Activated gamma-delta T cell treated with anti-CD3 and anti-CD28 coated beads, Interleukin-2, amount 50 U/mL, for 16 hours (primary cell): ENCODE data around the gene CCT7.

Source experiments
- DNase-seq: peaks from one replicate; pipeline ENCODE4 v3.0.0-alpha.2; 2020; ENCODE audit warnings: low read depth

Gene CCT7

GRCh38 chr2:73268830-73269685, 35.0 kb downstream of the CCT7 start:
- DNase-seq = peak; percentile 61

GRCh38 chr2:73269686-73270465, 35.8 kb downstream of the CCT7 start:
- DNase-seq = no peak

- no peak for DNase-seq
Measured at GRCh38 chr2:73272270-73272669, 38.2 kb downstream of the CCT7 start.

- no peak for DNase-seq
Measured at GRCh38 chr2:73279852-73280251, 45.7 kb downstream of the CCT7 start.

GRCh38 chr2:73281244-73281643, 47.1 kb downstream of the CCT7 start:
- DNase-seq = no peak

GRCh38 chr2:73282924-73283544, 48.9 kb downstream of the CCT7 start:
- no peak for DNase-seq

GRCh38 chr2:73283545-73284295, 49.6 kb downstream of the CCT7 start:
- DNase-seq = no peak

- DNase-seq = peak; percentile 57
Measured at GRCh38 chr2:73284296-73285158, 50.4 kb downstream of the CCT7 start, which contains the start of gene FBXO41. Gene FBXO41, minus strand, starts transcription at chr2:73284478. Its CDS starts 14,848 bp downstream, at chr2:73269630.

GRCh38 chr2:73285159-73285739, 51.1 kb downstream of the CCT7 start:
- DNase-seq = no peak

GRCh38 chr2:73286134-73286655, 52.1 kb downstream of the CCT7 start:
- no peak for DNase-seq

- no peak for DNase-seq
Measured at GRCh38 chr2:73289304-73289703, 55.2 kb downstream of the CCT7 start.

- DNase-seq = peak; percentile 39
Measured at GRCh38 chr2:73290049-73290839, 56.1 kb downstream of the CCT7 start.

- DNase-seq = no peak
Measured at GRCh38 chr2:73291093-73291460, 57.0 kb downstream of the CCT7 start.

GRCh38 chr2:73291461-73292315, 57.6 kb downstream of the CCT7 start:
- DNase-seq = no peak

- no peak for DNase-seq
Measured at GRCh38 chr2:73292316-73292905, 58.3 kb downstream of the CCT7 start.

GRCh38 chr2:73292906-73293533, 58.9 kb downstream of the CCT7 start:
- no peak for DNase-seq

GRCh38 chr2:73293534-73294171, 59.5 kb downstream of the CCT7 start, which contains the start of gene EGR4:
Gene EGR4, minus strand, starts transcription at chr2:73293548. Its CDS starts 231 bp downstream, at chr2:73293317.
- DNase-seq = peak; percentile 79
